HG02852 (cell line): ENCODE results near the gene ADAMTS20.

Experiments
- ATAC-seq: cut with Tn5 transposase; IDR thresholded peaks from one replicate; pipeline ENCODE4 v1.9.1; 2021; ENCODE audit warnings: mild to moderate bottlenecking, moderate library complexity; ENCODE audit not compliant: unreplicated experiment

ADAMTS20 gene

DNA sequence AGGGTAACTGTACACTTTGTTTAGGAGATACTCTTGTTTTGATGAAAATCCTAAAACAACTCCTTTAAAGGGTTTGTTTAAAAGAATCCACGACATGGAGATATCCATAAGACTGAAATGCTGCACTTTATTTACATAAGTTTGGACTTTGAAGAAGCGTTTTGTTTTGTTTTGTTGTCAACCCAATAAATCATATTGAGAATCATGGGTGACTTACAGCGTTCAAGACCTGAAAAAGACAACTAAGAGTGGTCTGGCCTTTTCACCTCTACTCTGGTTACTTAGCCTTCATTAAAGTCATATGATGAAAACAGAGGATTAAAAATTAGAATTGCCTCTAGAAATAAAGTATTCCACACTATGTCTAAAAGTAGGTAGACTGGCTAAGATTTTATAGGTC, 234.8 kb downstream of the ADAMTS20 start:
- ATAC-seq = no peak

GRCh38 chr12:43316520-43316919, 235.5 kb downstream of the ADAMTS20 start:
- no peak for ATAC-seq

DNA sequence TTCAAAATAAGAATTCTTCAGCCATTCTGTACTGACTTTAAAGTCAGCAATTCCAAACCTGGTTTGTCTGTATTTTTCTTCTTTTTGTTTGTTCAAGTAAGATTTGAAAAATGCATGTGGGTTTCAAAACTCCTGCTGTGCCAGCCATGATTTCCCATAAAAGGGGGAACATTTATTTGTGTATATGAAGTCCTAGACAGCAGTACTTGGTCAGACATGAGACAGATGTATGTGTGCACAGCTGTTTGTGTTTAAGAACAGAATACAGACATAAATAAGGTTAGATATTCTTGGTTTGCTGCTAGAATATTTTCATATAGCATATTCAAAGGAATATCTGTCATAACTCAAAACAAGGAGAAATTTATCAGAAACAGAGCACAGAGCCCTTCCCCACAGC, 236.0 kb downstream of the ADAMTS20 start:
- no peak for ATAC-seq

GRCh38 chr12:43312991-43313505, 239.0 kb downstream of the ADAMTS20 start:
- no peak for ATAC-seq

GRCh38 chr12:43310596-43310995, 241.4 kb downstream of the ADAMTS20 start:
- ATAC-seq = no peak

DNA sequence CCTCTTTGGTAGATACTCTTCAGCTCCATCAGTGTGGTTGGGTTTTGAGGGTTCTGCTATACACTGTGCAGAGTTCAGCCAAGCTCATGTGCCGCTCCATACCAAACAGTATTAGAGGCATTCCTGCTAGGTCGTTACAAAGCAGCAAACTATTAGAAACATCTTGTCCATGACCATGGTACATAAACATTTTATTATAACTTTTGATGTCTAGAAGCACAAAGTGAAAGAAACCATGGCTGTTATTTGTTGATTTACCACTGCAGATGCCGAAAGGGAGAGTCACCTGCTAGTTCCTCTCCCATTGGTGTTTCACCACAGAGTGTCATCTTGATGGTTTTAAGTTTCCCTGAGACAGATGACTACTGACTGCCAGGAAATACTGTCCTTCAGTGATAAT, 242.0 kb downstream of the ADAMTS20 start:
- no peak for ATAC-seq

GRCh38 chr12:43308776-43309175, 243.2 kb downstream of the ADAMTS20 start:
- ATAC-seq = no peak

GRCh38 chr12:43307126-43307525, 244.9 kb downstream of the ADAMTS20 start:
- no peak for ATAC-seq

DNA sequence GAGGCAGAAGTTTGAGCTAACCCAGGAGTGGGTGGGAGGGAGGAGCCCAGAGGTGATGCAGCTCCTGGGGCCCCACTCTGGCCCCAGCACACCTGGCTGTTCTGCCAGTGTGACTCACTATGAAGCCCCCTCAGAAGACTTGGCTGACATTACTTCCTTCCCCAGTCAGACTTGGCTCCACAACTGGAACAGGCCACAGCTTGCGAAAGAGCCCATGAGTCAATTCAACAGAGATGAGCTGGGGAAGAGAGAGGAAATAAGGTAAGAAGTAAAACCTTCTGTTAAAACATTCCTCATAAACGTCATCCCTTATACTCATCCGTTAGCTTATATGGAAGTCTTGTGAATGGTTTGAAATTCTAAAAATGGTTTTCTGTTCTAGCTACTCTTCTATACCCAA, 245.9 kb downstream of the ADAMTS20 start:
- ATAC-seq = no peak

GRCh38 chr12:43305065-43305464, 246.9 kb downstream of the ADAMTS20 start:
- no peak for ATAC-seq
